RPMI8226 (cell line): ENCODE measurements around the gene RASSF5.
"Not testable (repeated sequence)": the region's sequence is repeated elsewhere in the genome, so short reads cannot be mapped to it uniquely, and the experiment has no call there.

Experiments used
- DNase-seq: peaks from one replicate; pipeline ENCODE4 v3.0.0-alpha.2; 2015

Gene RASSF5

DNA sequence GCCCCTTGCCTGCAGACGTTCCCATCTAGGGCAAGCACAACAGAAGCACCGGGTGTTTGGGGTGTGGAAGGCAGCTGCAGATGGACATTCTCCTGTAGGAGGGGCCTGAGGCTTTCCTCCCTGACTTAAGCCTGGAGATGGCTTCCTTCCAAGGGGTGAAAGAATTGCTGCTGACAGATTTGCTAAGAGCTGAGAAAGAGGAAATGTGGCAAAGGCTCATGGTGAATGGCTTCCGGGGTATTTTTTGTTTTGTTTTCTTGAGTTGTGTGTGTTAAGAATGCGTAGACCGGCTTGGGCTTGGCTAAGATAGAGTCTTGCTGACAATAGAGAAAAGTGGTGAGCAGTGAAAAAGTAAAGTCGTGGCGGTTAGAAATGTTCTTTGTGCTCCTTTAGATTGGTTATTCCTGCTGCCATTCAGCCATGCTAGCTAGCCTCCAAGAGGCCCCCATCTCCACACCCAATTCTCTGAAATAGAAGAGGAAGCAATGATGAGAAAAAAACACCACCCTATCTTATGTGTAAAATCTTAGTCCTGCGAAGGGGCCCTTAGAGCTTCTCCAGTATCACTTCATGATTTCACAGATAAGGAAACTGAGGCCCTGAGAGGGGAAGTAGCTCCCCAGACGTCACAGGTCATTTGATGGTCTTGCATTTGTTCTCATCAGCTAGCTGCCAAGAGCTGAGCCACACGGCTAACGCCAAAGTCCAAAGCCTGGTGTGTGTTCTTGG lies 68.0 kb downstream of the RASSF5 start:
- DNase-seq = peak; percentile 99

DNA sequence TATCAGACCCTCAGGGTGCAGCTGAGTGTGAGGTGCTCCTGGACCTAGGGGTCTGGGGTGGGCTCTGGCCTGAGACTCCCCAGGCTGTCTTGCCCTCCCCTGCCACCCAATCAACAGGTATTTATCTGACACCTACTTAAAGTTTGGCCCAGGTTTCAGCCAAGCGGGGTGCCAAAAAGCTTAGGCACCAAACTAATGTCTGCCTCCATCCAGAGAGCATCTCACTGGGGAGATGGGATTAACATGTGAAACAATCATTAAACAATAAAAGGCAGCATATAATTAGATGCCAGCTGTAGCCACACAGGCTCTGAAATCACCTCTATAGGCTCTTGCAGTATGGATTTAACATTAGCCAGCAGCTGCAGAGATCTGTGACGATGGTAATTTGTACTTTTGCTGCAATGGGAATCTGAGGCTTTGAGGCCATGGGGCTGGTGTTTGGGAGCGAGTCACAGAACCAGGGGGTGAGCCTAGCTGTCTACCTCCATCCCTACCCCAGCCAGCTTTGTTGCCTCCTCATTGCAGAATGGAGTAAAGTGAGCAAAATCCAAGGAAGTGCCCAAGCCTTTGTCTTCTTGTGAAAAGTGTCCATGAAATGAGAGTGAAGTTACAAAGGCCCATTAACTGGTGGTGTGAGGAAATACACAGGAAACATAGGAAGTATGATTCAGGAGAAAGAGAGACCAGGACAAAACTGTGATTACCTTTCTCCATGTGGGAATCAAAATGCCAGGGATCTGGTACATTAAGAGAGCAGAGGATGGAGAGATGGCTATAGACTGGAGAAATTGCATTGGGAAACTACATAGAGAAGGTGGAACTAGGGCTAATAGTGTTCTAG lies 68.8 kb downstream of the RASSF5 start:
- no peak for DNase-seq

DNA sequence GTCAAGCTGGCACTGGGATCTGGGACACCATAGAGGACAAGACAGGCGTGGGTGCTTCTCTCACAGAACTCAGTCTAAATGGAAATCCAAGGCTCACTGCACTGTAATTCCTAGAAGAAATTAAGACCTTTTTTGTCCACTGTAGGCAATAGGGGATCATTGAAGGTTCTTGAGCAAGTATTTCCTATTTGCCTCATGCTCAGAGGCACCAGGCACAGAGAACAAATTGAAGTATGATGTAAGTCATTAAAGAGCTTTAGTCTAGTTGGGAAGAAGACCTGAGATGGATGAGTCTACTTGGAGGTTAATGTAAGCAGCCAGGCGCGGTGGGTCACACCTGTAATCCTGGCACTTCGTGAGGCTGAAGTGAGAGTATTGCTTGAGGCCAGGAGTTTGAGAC lies 70.3 kb downstream of the RASSF5 start:
- no peak for DNase-seq

DNA sequence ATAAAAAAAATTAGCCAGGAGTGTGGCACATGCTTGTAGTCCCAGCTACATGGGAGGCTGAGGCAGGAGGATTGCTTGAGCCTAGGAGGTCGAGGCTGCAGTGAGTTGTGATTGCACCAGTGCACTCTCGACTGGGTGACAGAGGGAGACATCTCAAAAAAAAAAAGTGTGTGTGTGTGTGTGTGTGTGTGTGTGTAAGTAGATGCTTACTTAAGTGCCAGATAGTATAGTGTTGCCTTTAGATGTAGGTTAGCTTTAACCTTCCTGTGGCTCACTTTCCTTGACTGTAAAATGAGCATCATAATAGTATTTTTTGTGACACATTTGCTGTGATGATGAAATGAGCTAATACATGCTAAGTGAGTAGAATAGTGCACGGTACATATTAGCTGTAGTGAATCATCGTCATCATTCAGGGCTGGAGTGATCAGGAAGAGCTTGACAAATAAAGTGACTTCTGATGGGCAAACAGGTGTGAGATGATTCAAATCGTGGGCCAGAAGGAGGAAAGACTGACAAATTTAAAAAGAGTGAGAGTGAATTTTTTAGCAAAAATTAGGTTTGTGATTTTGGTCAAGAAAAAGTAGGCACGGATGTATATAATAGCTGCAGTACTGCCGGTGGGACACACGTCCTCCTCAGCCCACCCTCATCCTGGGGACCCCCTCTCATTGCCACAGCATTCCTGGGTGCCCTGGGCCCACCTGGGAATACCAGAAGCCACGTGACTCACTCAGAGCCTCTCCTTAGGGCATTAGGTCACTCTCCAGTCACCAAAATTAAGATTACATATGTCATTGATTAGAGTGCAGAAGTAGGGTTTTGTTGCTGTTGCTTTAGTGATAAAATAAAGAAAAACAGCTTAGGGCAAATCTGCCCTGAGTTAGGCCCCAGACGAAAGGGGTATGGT lies 71.0 kb downstream of the RASSF5 start:
- DNase-seq = no peak

DNA sequence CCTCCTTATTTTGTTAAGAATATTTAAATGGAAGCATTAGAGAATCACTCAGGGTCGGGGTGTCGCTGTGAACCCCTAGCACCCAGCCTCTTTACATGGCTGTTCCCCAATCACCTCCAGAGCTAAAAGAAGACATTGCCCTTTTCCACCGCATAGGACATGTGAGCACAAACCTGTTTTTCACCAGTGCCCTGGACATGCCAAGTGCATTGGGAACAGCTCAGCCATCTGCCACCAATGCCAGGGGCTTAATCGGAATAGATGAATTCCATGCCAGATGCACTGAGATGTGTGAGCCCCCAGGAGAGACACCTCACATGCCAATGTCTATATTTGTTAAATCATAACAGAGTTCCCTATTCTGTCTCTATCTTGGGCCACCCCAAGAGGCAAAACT lies 71.6 kb downstream of the RASSF5 start:
- no peak for DNase-seq

DNA sequence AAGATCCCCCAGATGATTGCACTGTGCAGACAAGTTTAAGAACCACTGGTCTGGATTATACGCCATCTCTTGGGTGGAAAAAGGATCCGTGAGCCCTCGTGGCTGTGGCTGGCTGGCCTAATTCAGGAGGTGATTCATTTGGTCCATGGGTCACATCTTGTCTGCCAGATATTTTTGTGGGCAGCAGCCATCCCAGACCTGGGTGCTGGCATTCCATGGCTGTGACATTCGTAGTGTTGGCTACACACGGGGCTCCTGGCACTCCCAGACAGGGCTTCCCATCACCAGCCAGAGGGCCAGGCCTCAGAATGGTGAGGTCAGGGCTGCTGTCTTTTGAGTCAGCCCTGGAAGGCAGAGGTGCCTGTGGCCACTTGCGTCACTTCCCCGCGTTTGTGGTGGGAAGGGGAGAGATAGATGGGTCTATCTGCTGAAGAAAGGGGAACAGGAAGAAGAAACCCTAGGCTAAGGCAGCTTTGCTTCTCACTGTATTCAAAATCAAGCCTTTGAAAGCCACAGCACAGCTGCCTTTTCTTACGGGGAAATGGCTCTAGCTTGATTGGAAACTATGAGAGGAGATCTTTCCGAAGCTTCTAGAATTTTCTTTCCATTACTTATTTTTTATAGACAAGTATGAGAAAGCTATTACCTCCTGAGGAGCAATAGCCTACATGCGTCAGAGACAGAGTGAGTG lies 72.6 kb downstream of the RASSF5 start:
- no peak for DNase-seq

DNA sequence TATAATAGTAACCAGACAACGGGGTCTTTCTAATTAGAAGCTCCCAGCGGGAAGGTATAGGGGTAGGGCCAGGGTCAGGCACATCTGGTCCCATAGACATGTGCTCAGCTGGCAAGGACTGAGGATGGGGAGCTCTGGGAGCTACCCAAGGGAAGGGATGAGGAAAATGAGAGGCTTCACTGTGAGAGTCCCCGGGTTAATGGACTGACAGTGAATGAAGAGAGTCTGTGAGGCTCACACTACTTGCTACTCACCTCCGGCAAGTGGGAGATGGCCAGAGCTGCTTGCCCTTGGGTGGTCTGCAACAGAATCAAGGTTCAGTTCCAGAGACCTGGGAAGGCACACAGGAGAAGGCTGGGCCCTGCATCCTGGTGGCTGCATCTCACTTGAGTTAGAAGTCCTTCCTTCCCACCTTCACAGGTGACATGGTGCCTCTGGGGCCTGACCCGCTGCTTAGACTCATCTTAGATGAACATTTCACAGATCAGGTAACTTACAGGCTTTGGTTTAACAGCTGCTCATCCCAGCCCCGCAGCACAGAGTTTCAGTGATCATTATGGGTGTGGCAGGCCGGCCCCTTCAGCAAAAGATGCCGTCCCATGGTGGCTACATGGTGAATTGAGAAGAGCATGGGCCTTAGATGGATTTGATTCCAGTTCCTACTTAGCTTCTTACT lies 73.2 kb downstream of the RASSF5 start:
- DNase-seq = no peak

DNA sequence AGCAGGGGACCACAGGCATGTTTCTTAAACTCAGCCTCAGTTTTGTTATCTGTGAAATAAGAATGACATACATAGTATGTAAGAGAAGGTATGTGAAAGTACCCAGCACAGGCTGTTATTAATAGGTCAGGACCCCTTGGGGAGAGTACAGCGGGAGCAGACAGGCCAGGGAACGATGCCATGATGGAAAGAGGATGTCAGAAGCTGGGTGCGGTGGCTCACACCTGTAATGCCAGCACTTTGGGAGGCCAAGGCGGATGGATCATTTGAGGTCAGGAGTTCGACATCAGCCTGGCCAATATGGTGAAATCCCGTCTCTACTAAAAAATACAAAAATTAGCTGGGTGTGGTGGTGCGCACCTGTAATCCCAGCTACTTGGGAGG lies 73.8 kb downstream of the RASSF5 start:
- DNase-seq = not testable (repeated sequence)

DNA sequence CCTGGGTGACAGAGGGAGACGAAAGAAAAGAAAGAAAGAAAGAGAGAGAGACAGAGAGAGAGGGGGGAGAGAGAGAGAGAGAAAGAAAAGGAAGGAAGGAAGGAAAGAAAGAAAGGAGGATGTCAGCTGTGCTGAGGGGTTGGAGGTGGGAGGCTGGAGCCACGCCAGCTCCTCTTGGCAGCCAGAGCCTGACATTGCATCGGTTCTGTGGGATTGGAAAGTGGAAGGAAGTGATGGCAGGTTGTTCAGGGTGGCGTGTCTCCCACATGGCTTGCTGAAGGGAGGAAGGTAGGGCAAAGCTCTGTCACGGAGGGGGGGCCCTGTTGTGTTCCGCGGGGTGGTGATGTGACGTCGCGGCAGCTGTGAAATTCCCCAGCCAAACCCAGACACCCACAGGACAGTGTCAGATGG lies 74.2 kb downstream of the RASSF5 start:
- no peak for DNase-seq

DNA sequence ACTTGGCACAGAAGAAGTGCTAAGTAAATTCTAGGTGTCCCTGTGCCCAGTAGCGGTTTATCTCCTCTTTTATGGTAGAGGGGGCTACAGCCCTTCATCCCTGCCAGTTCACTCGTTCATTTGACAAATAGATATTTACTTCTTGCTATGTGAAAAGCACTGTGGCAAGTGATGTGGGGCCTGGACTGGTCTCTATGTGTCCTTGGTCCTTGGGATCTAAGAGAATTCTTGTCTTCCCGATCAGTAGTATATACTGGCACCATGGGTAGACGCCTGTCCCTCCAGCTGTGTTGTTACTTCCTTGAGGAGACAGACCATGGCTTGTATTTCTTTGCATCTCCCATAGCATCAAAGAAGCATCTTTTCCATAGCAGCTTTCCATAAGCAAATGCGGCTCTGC lies 75.2 kb downstream of the RASSF5 start:
- DNase-seq = no peak

DNA sequence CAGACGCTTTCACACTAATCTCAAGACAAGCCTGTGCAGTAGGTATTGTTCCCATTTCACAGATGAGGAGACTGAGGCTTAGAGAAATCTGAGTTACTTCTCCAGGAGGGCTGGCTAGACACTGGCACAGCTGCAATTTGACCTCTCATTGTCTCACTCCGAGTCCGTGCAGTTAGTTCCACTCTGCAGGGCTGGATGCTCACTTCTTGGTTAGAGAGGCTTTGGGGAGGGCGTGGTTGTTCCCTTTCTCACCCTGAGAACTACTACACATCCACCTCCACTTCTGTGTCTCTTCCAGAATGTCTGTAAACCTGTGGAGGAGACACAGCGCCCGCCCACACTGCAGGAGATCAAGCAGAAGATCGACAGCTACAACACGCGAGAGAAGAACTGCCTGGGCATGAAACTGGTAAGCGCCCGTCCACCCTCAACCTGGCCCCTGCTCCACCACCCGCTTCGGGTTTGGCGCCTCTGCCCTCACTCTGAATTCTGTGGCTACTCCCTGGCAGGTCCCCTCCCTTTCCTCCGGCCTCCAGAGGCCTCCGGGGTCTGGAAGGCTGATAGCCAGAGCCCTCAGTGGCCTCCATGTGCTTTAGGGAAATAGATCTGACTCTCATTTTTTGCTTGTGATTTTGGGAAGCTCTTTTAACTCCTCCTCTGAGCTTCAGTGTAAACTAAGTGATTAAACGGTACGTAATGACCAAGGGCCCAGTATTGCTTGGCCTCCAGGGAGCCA lies 75.8 kb downstream of the RASSF5 start:
- DNase-seq = no peak

DNA sequence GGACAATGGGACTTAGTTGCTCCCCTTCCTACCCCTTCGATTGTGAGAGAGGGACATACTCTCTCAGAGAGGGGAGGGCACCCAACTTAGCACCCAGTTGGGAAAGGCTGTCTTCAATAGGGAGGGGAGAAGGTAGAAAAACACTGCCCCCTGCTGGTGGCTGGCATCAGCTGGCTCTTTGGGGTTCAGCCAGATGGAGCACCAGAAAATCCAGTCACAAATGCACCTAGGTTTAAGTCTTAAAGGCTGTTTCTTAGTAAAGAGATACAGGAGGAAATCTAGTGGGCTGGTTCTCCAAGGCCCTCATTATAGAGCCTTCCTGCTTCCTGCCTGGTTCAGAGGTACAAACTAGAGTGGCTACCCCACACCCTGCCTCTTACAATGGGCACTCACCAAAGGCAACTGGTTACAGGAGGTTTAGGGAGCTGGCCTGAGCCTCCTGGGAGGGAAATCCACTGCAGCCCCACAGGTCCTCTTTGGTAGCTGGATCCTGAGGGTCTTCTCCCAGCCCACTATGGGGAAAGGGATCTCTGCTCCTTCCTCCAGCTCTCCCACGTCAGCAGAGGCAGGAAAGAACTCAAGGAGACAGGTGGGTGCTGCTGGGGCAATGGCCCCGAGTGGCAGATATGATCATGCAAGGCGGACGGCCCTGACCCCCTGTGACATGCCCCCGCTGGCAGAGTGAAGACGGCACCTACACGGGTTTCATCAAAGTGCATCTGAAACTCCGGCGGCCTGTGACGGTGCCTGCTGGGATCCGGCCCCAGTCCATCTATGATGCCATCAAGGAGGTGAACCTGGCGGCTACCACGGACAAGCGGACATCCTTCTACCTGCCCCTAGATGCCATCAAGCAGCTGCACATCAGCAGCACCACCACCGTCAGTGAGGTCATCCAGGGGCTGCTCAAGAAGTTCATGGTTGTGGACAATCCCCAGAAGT lies 76.6 kb downstream of the RASSF5 start:
- DNase-seq = peak; percentile 80

DNA sequence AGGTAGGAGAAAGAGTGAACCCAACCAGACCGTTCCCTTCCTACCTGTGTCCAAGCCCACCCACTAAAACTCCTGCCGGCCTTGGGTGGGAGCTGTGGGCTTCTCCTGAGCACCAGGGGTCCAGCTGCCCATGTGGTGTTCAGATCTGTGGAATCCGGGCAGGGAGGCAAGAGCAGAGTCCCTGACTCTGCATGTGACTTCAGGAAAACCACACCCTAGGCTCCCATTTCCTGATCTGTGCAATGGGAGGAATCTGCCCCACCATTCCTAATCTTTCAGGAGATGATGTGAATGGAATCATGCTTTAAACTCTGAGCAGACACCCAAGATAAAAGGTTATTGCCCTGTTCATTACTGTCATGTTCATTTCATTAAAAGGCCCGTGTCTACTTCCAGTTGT lies 77.4 kb downstream of the RASSF5 start:
- no peak for DNase-seq

DNA sequence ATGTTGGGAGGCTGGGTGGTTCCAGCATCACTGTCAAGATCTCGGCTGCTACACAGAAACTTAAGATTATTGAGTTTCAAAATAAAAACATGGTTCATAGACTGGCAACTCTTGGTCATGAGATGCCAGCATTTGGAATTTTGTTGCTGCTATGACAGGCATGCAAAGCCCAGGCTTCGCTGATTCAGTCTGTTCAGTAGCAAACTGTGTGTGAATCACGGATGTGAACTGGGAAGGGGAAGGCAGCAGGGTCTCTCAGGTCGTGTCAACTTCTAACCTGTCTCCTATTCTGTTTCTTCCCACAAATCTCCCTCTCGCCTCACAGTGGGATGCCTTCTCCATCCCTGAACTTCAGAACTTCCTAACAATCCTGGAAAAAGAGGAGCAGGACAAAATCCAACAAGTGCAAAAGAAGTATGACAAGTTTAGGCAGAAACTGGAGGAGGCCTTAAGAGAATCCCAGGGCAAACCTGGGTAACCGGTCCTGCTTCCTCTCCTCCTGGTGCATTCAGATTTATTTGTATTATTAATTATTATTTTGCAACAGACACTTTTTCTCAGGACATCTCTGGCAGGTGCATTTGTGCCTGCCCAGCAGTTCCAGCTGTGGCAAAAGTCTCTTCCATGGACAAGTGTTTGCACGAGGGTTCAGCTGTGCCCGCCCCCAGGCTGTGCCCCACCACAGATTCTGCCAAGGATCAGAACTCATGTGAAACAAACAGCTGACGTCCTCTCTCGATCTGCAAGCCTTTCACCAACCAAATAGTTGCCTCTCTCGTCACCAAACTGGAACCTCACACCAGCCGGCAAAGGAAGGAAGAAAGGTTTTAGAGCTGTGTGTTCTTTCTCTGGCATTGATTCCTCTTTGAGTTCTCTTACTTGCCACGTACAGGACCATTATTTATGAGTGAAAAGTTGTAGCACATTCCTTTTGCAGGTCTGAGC lies 79.4 kb downstream of the RASSF5 start:
- no peak for DNase-seq

DNA sequence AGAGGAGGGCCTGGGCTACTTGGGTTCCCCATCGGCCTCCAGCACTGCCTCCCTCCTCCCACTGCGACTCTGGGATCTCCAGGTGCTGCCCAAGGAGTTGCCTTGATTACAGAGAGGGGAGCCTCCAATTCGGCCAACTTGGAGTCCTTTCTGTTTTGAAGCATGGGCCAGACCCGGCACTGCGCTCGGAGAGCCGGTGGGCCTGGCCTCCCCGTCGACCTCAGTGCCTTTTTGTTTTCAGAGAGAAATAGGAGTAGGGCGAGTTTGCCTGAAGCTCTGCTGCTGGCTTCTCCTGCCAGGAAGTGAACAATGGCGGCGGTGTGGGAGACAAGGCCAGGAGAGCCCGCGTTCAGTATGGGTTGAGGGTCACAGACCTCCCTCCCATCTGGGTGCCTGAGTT lies 80.6 kb downstream of the RASSF5 start:
- DNase-seq = no peak

DNA sequence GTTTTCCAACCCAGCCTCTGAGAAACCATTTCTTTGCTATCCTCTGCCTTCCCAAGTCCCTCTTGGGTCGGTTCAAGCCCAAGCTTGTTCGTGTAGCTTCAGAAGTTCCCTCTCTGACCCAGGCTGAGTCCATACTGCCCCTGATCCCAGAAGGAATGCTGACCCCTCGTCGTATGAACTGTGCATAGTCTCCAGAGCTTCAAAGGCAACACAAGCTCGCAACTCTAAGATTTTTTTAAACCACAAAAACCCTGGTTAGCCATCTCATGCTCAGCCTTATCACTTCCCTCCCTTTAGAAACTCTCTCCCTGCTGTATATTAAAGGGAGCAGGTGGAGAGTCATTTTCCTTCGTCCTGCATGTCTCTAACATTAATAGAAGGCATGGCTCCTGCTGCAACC lies 81.2 kb downstream of the RASSF5 start:
- DNase-seq = no peak

DNA sequence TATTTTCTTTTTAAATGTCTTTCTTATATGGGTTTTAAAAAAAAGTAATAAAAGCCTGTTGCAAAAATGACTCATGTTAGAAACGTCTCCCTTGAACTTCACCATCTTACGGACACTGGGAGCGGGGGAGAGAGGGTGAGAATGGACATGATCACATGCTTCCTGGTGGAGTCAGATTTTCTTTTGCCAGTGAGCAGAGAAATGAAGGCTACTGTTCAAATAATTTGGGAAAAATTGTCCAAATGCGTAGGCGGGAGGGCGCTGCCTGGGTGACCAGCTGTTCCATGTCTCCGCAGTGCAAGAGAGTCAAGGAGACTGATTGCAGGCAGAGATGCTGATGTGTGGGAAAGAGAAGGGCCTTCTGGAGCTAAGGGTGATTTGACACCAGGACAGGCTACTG lies 81.9 kb downstream of the RASSF5 start:
- no peak for DNase-seq

DNA sequence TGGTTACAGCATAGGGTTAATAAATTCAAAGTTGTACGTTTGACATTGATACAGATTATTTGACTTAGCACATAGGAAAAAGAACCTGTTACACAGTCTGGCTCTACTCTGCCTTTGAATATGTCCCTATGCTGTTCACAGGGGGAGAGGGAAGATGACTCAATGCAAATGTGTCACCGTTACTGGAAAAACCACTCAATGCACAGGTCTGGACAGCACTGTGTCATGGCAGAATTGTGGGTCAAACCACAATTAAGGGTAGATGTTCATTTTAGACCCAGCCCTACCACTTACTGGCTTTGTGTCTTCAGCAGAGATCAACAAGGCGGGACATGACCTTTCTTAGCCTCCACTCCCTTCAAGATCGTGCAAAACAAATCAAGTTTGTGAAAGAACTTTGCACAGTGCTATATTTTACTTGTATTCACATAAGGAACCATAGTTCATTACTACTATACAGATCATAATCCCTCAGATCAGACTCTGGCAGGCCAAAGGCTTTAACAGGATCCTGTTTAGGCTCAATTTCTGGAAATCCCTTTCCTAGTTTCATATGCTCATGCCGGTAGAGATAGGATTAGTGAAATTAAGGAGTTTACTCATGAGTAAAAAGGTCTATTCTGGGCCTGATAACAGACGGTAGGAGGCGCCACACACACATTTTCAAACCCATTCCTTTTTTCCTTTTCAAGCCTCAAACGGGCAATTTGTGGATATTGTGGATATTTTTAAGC lies 82.9 kb downstream of the RASSF5 start:
- no peak for DNase-seq
